B cell (primary cell): Measurements from ENCODE around the gene RPL27. TPM values are rescaled to one million over a fixed set of nuclear protein-coding genes. Genes with fewer than 3 reads are reported as not detected.

Experiments
- ATAC-seq: fragments of 200-7000 bp; cut with Tn5 transposase; one replicate; pipeline ENCODE4 v1.10.0; 2021; ENCODE audit warnings: low read depth, mild to moderate bottlenecking, moderate number of reproducible peaks, moderate library complexity
- CTCF ChIA-PET: fragments of 350-600 bp; sonication (Branson Sonifier 250); formaldehyde crosslinking; loops from one replicate; lab custom pipeline; 2021; ENCODE audit warnings: antibody characterized with exemption, inconsistent platforms; lab: Charles Lee
- POLR2A ChIA-PET: fragments of 350-600 bp; sonication (Branson Sonifier 250); formaldehyde crosslinking; loops from one replicate; lab custom pipeline; 2021; ENCODE audit warnings: antibody characterized with exemption; lab: Charles Lee
- DNase-seq: peaks from one replicate; pipeline ENCODE4 v3.0.0; 2013
- H2AFZ ChIP-seq: 2 replicates; pipeline ENCODE4 v1.6.1; 2012; ENCODE audit warnings: mild to moderate bottlenecking, low read depth, low read length; ENCODE audit not compliant: insufficient read depth, poor library complexity, severe bottlenecking
- H3K27ac ChIP-seq, 2 donors: 1 replicate in 1 of 2; 2 replicates in 1 of 2; pipeline ENCODE4 v1.5.1; 2012 to 2013; ENCODE audit warnings: low read length in 2 of 2, mild to moderate bottlenecking in 2 of 2, moderate library complexity in 1 of 2
- H3K27me3 ChIP-seq, 4 experiments: fragments of 200-600 bp in 1 of 4; sonication (generic) in 1 of 4; replicated peaks in 1 of 4; 1 replicate in 2 of 4; 2 replicates in 2 of 4; pipeline versions ENCODE4 v1.6.1 to v1.7.0; 2013 to 2016; ENCODE audit warnings: low read length in 3 of 4, mild to moderate bottlenecking in 2 of 4, mixed read lengths in 1 of 4, moderate library complexity in 1 of 4; ENCODE audit not compliant: insufficient read depth in 4 of 4, control insufficient read depth in 3 of 4; ENCODE audit errors: control extremely low read depth in 1 of 4
- H3K36me3 ChIP-seq, 2 experiments: replicated peaks in 1 of 2; 1 replicate in 1 of 2; 2 replicates in 1 of 2; pipeline versions ENCODE4 v1.6.1 to v1.7.1; 2013; ENCODE audit warnings: low read length in 1 of 2; ENCODE audit not compliant: insufficient read depth in 2 of 2, control insufficient read depth in 1 of 2; ENCODE audit errors: control extremely low read depth in 1 of 2, extremely low read depth in 1 of 2
- H3K4me1 ChIP-seq, 2 donors: fragments of 200-600 bp in 1 of 2; sonication (generic) in 1 of 2; 1 replicate in 1 of 2; 2 replicates in 1 of 2; pipeline versions ENCODE4 v1.5.1 to v1.6.1; 2013 to 2017; ENCODE audit warnings: low read length in 2 of 2; ENCODE audit not compliant: control insufficient read depth in 2 of 2, insufficient read depth in 2 of 2
- H3K4me2 ChIP-seq: replicated peaks from 2 replicates; pipeline ENCODE3; 2012; ENCODE audit warnings: mild to moderate bottlenecking, low read depth, low read length; ENCODE audit not compliant: poor library complexity, severe bottlenecking
- H3K4me3 ChIP-seq, 5 experiments: fragments of 200-600 bp in 1 of 5; sonication (generic) in 1 of 5; 1 replicate in 3 of 5; 2 replicates in 2 of 5; pipeline versions ENCODE4 v1.5.1 to v1.7.0; 2011 to 2016; ENCODE audit warnings: low read length in 4 of 5, mild to moderate bottlenecking in 4 of 5, low read depth in 2 of 5, control low read depth in 1 of 5, moderate library complexity in 1 of 5; ENCODE audit not compliant: insufficient read depth in 1 of 5; ENCODE audit errors: control extremely low read depth in 1 of 5, extremely low read depth in 1 of 5
- H3K79me2 ChIP-seq: fragments of 200-600 bp; sonication (generic); one replicate; pipeline ENCODE4 v1.6.0; 2016; ENCODE audit warnings: low read length; ENCODE audit not compliant: control insufficient read depth, insufficient read depth
- H3K9ac ChIP-seq: fragments of 200-600 bp; sonication (generic); 2 replicates; pipeline ENCODE4 v1.6.1; 2017; ENCODE audit warnings: mild to moderate bottlenecking, low read length, moderate library complexity
- H3K9me3 ChIP-seq, 3 donors: one replicate each; pipeline versions ENCODE4 v1.6.1 to v1.7.1; 2013; ENCODE audit warnings: low read length in 2 of 3; ENCODE audit not compliant: control insufficient read depth in 2 of 3, insufficient read depth in 1 of 3; ENCODE audit errors: control extremely low read depth in 1 of 3
- H4K20me1 ChIP-seq: 2 replicates; pipeline ENCODE4 v1.6.0; 2012; ENCODE audit warnings: mild to moderate bottlenecking, low read length; ENCODE audit not compliant: insufficient read depth, control insufficient read depth, poor library complexity, severe bottlenecking
- H3K27ac Mint-ChIP-seq: one replicate; pipeline ENCODE4 v1.8.0; 2021; ENCODE audit warnings: mixed read lengths
- H3K27me3 Mint-ChIP-seq: one replicate; pipeline ENCODE4 v1.8.0; 2021; ENCODE audit warnings: mixed read lengths
- H3K4me1 Mint-ChIP-seq: one replicate; pipeline ENCODE4 v1.8.0; 2021; ENCODE audit warnings: mixed read lengths
- H3K4me3 Mint-ChIP-seq: one replicate; pipeline ENCODE4 v1.8.0; 2021; ENCODE audit warnings: mixed read lengths
- H3K9me3 Mint-ChIP-seq: one replicate; pipeline ENCODE4 v1.8.0; 2022; ENCODE audit warnings: mixed read lengths; ENCODE audit not compliant: insufficient read depth
- CTCF ChIP-seq: fragments of 200-600 bp; IDR thresholded peaks from one replicate; pipeline ENCODE4 v1.8.0; 2022; ENCODE audit warnings: antibody characterized with exemption, mild to moderate bottlenecking
- EZH2 ChIP-seq: IDR thresholded peaks from 2 replicates; pipeline ENCODE4 v1.6.1; 2012; ENCODE audit warnings: borderline replicate concordance, low read depth, mild to moderate bottlenecking, moderate library complexity, low read length; ENCODE audit not compliant: insufficient read depth, poor library complexity, severe bottlenecking
- WGBS: methylation state at CpG from one replicate; pipeline ENCODE4 v1.1.5; 2013; ENCODE audit warnings: missing lambda C conversion rate; ENCODE audit not compliant: insufficient coverage; 5-methylcytosine and 5-hydroxymethylcytosine counted together
- intact Hi-C: fragments of 100-400 bp; cut with micrococcal nuclease; formaldehyde crosslinking; loops from one replicate; pipeline ENCODE4 v1.10.0; 2022
- polyA plus RNA-seq: library from polyadenylated mRNA; depleted of rRNA; stranded (reverse); fragments of >200 nt; gene quantifications from 2 replicates; pipeline ENCODE4 v1.2.3, GENCODE V29; 2012
- total RNA-seq, 2 donors: library from RNA; stranded (reverse); fragments of 120-200 nt in 1 of 2; gene quantifications; 1 replicate in 1 of 2; 2 replicates in 1 of 2; pipeline versions ENCODE4 v1.2.3 to v1.2.4, GENCODE V29; 2013 to 2022

The RPL27 gene
- total and polyA plus RNA-seq, 2 donors (not counting 1 experiment from before 2014, with no cell fraction given) = 1,087 to 3,493 TPM

GRCh38 chr17:43006639-43007551 is 8.7 kb downstream of the RPL27 start, which contains the start of gene IFI35:
TSS of gene IFI35 (plus strand) at chr17:43006784. CDS start at chr17:43006948, 164 bp downstream.
- ATAC-seq (peak; percentile 99), DNase-seq (peak; percentile 89)
- WGBS = 15% methylated on average over 13 of the region's 18 CpGs
- H3K4me1 Mint-ChIP-seq = peaks cover 16% of the 10 kb centered on the region
- Histone ChIP-seq H2AFZ (peak within 1 kb of the TSS; percentile 90), H3K27ac (peak within 1 kb of the TSS; percentile 83 to 93), H3K4me2 (peak within 1 kb of the TSS; percentile 86), H3K36me3 (peaks cover 0 to 32% of the 10 kb centered on the region in 2 experiments), H3K9ac (peak within 1 kb of the TSS; percentile 85), H3K4me3 (peak within 1 kb of the TSS; percentile 73 to 91 (median 82)), H3K9me3 (no peaks in the 10 kb centered on the region), H3K4me1 (peaks cover 8 to 13% of the 10 kb centered on the region in 2 donors), H3K27me3 (no peaks in the 10 kb centered on the region), H3K79me2 (peaks cover 37% of the 10 kb centered on the region), H4K20me1 (no peaks in the 10 kb centered on the region)
- no peaks in the 10 kb centered on the region for H3K27me3 Mint-ChIP-seq
- intact Hi-C loops = loop anchor here (1.0 to 2.0 kb wide), 7 partner anchors 9 to 381 kb away; partner anchors contain the start of genes BRCA1, RPL27 and TMEM106A
- POLR2A ChIA-PET = interaction anchor here (0.7 to 2.2 kb wide), 6 partner anchors 9 to 477 kb away, joined by 3 to 13 read pairs (median 3); partner anchors contain the start of genes DHX8 and RPL27
- peak within 1 kb of the TSS; percentile 100 for H3K4me3 Mint-ChIP-seq
- H3K27ac Mint-ChIP-seq = peak within 1 kb of the TSS; percentile 100
- no peaks in the 10 kb centered on the region for H3K9me3 Mint-ChIP-seq
- CTCF ChIA-PET = interaction anchor here (0.6 to 3.1 kb wide), 13 partner anchors 9 to 477 kb away, joined by 3 to 28 read pairs (median 4); partner anchors contain the start of genes DHX8, RND2 and RPL27
- peak; percentile 64 for TF ChIP-seq CTCF
- no peak for TF ChIP-seq EZH2
